Urothelium cell line (cell line): ENCODE results near the gene INCENP.
"Not testable (repeated sequence)": the region's sequence is repeated elsewhere in the genome, so short reads cannot be mapped to it uniquely, and the experiment has no call there.

ENCODE experiments used
- DNase-seq: peaks from one replicate; pipeline ENCODE4 v3.0.0; 2011; ENCODE audit warnings: low spot score, mixed read lengths
- FAIRE-seq: peaks from 2 replicates; lab custom pipeline; 2011; peaks lifted over from hg19 to GRCh38; lab: Jason Lieb, UNC

INCENP gene

DNA sequence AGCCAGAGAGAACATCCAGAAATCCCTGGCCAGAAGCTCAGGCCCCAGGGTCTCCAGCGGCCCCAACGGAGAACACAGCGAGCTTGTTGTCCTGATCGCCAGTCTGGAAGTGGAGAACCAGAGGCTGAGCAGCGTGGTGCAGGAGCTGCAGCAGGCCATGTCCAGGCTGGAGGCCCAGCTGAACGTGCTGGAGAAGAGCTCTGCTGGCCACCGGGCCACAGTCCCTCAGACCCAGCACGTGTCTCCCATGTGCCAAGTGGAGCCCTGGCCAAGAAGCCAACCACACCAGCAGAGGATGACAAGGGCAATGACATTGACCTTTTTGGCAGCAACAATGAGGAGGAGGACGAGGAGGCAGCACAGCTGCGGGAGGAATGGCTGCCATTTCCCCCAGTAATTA, 45.6 kb downstream of the INCENP start:
- DNase-seq (no peak), FAIRE-seq (no peak)

DNA sequence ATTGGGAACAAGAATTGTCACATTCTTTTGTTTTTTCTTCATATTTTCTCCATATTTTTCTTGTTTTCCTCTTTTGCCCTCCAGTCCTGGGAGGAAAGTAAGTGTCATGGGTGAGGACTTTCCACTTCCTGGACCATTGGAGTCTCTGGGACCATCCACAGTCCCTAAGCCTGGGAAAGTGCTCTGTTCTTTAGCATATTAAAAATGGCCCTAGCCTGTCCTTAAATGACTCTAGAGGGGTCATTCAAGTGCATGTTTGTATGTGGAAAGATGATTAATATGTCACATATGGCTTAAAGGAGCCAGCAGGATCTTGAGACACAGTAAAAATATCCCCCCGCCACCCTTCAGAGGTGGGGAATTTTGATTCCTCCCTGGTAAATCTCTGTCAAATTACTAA, 46.1 kb downstream of the INCENP start:
- FAIRE-seq (no peak), DNase-seq (no peak)

DNA sequence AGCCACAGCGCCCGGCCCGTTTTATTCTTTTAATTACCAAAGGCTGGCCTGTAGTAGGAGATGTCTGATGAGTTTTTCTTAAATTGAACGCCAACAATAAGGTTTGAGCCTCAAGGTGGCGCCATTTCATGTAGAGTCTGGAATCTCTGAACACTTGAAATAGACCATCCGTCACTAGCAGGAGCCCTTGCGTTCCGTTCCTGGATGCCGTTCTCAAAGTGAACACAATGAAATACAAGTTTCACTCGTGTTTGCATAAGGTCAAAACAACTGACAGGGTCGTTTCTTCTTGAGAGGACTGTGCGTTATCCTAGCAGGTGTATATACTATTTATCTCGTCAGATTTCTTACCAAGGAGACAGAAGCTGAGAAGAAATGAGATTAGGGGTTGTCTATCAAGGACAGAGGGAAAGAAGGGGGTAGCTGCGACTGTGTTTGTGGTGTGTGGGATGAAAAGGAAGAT, 47.5 kb downstream of the INCENP start:
- DNase-seq (peak; percentile 74), FAIRE-seq (no peak)

DNA sequence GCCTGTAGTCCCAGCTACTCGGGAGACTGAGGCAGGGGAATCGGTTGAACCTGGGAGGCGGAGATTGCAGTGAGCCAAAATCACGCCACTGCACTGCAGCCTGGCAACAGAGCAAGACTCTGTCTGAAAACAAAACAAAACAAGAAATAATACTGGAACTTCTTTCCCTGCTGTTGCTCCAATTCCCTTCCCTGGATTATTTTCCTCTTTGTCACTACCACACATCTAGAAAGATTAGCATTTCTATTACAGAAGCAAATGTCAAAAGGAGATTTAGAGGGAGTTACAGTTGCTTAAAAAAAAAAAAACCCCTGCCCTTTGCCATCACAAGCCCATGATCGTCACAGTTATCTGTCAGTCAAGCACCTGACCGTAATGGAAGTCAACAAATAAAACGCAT, 48.5 kb downstream of the INCENP start:
- no peak for FAIRE-seq
- no peak for DNase-seq

DNA sequence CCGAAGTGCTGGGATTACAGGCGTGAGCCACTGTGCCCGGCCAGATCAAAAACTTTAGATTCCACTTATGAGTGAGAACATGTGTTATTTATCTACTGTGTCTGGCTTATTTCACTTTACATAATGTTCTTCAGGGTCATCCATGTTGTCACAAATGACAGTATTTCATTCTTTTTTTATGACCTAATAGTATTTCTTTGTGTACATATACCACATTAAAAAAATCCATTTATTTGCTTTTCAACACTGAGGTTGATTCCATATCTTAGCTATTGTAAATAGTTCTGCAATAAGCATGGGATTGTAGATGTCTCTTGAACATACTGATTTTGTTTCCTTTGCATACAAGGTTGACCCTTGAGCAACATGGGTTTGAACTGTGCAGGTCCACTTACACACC, 53.0 kb downstream of the INCENP start:
- no peak for FAIRE-seq
- DNase-seq, result no peak

DNA sequence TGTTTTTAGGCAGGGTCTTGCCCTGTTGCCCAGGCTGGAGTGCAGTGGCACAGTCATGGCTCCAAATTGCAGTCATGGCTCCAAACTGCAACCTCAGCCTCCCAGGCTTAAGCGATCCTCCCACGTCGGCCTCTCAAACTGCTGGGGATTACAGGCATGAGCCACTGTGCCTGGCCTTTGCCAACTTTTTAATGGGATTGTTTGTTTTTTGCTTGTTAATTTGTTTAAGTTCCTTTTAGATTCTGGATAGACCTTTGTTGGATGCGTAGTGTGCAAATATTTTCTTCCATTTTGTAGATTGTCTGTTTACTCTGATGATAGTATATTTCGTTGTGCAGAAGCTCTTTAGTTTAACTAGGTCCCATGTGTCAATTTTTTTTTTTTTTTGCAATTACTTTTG, 56.2 kb downstream of the INCENP start:
- no peak for DNase-seq
- no peak for FAIRE-seq

DNA sequence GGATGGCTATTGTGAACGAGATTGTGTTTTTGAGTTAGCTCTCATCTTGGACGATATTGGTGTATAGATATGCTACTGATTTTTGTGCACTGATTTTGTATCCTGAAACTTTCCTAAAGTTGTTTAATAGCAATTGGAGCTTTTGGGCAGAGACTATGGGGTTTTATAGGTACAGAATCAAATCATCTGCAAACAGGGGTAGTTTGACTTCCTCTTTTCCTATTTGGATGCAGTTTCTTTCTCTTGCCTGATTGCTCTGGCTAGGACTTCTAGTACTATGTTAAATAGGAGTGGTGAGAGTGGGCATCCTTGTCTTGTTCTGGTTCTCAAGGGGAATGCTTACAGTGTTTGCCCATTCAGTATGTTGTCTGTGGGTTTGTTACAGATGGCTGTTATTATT, 57.3 kb downstream of the INCENP start:
- DNase-seq (no peak), FAIRE-seq (no peak)

DNA sequence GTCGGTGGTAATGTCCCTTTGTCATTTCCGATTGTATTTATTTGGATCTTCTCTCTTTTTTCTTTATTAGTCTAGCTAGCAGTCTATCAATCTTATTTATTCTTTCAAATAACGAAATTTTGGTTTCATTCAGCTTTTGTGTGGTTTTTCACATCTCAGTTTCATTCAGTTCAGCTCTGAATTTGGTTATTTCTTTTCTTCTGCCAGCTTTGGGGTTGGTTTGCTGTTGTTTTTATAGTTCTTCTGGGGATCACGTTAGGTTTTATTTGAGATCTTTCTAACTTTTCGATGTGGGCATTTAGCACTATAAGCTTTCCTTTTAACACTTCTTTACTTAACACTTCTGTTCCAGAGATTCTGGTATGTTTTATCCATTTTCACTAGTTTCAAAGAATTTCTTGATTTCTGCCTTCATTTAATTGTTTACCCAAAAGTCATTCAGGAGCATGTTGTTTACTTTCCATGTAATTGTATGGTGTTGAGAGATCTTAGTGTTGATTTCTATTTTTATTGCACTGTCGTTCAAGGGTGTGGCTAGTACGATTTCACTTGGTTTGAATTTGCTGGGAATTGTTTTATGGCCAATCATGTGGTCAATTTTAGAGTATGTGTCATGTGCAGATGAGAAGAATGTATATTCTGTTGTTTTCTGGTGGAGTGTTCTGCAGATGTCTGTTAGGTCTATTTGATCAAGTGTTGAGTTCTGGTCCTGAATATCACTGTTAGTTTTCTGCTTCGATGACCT, 58.5 kb downstream of the INCENP start:
- FAIRE-seq (no peak), DNase-seq (no peak)

DNA sequence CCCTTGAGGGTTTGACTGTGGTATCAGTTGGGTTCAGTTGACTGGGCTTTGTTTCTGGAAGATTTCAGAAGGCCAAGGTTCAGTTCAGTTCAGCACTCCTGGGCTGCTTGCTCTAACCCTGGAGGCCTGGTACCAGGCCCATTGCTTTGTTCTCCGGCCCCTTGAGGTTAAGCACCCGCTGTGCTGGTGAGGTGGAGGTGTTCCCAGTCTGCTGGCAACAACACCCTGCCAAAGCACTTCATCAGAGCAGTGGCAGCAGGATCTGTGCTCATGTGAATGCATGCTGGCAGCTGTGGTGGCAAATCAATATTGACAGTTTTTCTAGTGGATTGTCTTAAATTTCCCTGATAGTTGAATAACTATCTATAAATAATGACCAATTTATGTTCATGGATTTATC, 62.4 kb downstream of the INCENP start:
- FAIRE-seq (no peak), DNase-seq (no peak)

DNA sequence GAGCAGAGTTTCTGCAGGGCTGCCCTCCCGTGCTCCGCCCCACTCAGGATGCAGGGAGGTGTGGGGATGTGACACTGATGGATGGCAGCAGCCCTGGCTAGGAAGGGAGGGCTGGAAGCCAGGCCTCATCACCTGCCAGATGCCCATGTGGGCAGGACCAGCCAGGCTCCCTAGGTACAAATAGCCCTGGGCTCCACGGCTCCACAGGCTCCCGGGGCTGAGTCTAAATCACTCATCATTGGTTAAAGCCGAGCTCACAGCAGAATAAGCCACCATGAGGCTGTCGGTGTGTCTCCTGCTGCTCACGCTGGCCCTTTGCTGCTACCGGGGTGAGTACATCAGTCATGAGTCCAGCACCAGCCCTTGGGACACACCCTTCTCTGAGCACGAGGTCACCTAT, 66.2 kb downstream of the INCENP start, which contains the start of gene SCGB1D1:
Gene SCGB1D1, plus strand, starts transcription at position 206 of the 400 bp plus-strand sequence. Its CDS starts 69 bp downstream, at position 275.
- FAIRE-seq, result no peak
- DNase-seq, result no peak

DNA sequence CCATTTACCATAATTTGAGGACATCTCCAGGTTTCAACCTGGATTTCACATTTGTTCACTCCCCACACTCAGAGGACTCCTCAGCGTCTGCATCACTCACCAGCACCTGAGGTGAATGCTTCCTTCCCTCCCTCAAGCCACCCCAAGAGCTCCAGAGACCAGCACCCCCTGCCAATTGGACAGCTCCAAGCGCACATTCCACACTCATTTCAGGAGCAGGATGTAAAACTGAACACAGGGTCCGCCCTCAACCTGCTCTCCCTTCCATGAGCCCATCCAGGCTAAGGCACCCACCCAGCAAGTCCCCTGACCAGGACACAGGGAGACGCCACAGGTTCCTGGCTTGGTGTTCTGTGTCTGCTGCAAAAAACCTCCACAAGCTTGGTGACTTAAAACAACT, 70.1 kb downstream of the INCENP start:
- DNase-seq (peak; percentile 35), FAIRE-seq (no peak)

DNA sequence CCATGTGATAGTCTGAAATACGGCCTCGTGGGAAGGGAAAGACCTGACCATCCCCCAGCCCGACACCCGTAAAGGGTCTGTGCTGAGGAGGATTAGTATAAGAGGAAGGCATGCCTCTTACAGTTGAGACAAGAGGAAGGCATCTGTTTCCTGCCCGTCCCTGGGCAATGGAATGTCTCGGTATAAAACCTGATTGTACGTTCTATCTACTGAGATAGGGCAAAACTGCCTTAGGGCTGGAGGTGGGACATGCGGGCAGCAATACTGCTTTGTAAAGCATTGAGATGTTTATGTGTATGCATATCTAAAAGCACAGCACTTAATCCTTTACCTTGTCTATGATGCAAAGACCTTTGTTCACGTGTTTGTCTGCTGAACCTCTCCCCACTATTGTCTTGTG, 71.2 kb downstream of the INCENP start:
- FAIRE-seq, DNase-seq: not testable (repeated sequence)

DNA sequence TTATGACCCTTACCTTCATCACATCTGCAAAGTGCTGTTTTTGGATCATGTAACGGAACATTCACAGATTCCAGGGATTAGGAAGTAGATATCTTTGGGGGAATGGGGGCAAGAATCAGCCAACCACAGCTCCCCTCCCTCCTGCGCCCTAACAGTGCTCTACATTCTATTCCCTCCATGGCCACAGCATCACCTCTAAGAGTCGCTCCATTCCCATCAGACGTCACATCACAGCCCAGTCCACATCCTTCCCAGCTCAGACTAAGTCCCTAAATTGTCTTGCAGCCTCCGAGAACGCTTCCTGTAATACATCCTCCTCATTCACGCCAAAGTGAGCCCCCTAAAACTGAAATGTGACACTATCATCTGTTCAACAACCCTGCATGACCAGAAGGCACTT, 72.1 kb downstream of the INCENP start:
- no peak for DNase-seq
- no peak for FAIRE-seq

DNA sequence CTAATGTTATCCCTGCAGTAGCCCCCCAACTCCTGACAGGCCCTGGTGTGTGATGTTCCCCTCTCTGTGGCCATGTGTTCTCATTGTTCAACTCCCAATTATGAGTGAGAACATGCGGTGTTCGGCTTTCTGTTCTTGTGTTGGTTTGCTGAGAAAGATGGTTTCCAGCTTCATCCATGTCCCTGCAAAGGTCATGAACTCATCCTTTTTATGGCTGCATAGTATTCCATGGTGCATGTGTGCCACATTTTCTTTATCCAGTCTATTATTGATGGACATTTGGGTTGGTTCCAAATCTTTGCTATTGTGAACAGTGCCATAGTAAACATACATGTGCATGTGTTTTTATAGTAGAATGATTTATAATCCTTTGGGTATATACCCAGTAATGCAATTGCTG, 73.6 kb downstream of the INCENP start:
- not testable (repeated sequence) for FAIRE-seq, DNase-seq

DNA sequence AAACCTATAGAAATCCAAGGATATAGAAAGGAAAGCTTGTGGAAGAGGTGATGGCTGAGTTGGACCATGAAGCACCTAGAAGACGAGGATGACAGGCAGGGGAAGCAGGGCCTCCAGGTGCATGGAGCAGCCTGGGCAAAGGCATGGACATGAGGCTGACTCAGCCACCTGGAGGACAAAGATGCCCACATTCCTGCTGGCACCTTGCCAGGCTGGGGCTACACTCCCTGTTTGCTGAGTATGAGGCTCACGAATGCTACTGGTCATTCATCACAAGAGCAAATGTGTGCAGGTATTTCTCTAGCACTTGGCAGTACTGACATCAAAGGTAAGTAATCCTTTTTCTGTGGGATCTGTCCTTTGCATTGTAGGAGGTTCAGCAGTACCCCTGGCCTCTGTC, 77.6 kb downstream of the INCENP start:
- DNase-seq (peak; percentile 61), FAIRE-seq (peak; percentile 77)
